T-cell (primary cell): ENCODE measurements around the gene DELE1. TPM values are rescaled to one million over a fixed set of nuclear protein-coding genes. Genes with fewer than 3 reads are reported as not detected.

Experiments used
- ATAC-seq, 4 experiments: fragments of 200-7000 bp in 3 of 4; fragments of 150-1000 bp in 1 of 4; cut with Tn5 transposase; replicated peaks in 1 of 4; 1 replicate in 3 of 4; 2 replicates in 1 of 4; pipeline ENCODE4 v1.10.0; 2021; ENCODE audit warnings: moderate library complexity in 3 of 4, mild to moderate bottlenecking in 2 of 4, moderate number of reproducible peaks in 1 of 4
- CTCF ChIA-PET, 2 donors: fragments of 300-600 bp; sonication (Branson Sonifier 250); formaldehyde crosslinking; loops; one replicate each; lab custom pipeline; 2022; ENCODE audit warnings: antibody characterized with exemption in 2 of 2; lab: Charles Lee
- POLR2A ChIA-PET, 2 donors: fragments of 300-600 bp; sonication (Branson Sonifier 250); formaldehyde crosslinking; loops; one replicate each; lab custom pipeline; 2022; ENCODE audit warnings: antibody characterized with exemption in 2 of 2; lab: Charles Lee
- DNase-seq, 35 experiments: peaks; one replicate each; pipeline versions ENCODE4 v3.0.0 to v3.0.0-alpha.2; 2013 to 2023
- H3K27ac ChIP-seq: one replicate; pipeline ENCODE4 v1.5.1; 2013; ENCODE audit warnings: low read length
- H3K27me3 ChIP-seq, 2 experiments: replicated peaks in 1 of 2; 1 replicate in 1 of 2; 2 replicates in 1 of 2; pipeline versions ENCODE4 v1.6.1 to v1.7.0; 2013; ENCODE audit warnings: low read length in 1 of 2, mixed read lengths in 1 of 2; ENCODE audit not compliant: control insufficient read depth in 2 of 2, insufficient read depth in 2 of 2; ENCODE audit errors: extremely low read depth in 1 of 2
- H3K36me3 ChIP-seq, 2 donors: 1 replicate in 1 of 2; 2 replicates in 1 of 2; pipeline versions ENCODE4 v1.6.1 to v1.7.0; 2013; ENCODE audit warnings: low read length in 1 of 2; ENCODE audit not compliant: control insufficient read depth in 2 of 2, insufficient read depth in 1 of 2; ENCODE audit errors: extremely low read depth in 1 of 2
- H3K4me1 ChIP-seq, 2 experiments: 1 replicate in 1 of 2; 2 replicates in 1 of 2; pipeline versions ENCODE4 v1.6.1 to v1.7.0; 2013; ENCODE audit warnings: low read length in 2 of 2, mixed read lengths in 1 of 2; ENCODE audit not compliant: insufficient read depth in 2 of 2, control insufficient read depth in 1 of 2; ENCODE audit errors: extremely low read depth in 1 of 2
- H3K4me3 ChIP-seq, 2 donors: 1 replicate in 1 of 2; 2 replicates in 1 of 2; pipeline versions ENCODE4 v1.5.1 to v1.7.0; 2013; ENCODE audit warnings: mild to moderate bottlenecking in 2 of 2, low read length in 1 of 2, moderate library complexity in 1 of 2; ENCODE audit not compliant: control insufficient read depth in 1 of 2; ENCODE audit errors: extremely low read depth in 1 of 2
- H3K9me3 ChIP-seq: 2 replicates; pipeline ENCODE4 v1.7.0; 2013
- H3K27ac Mint-ChIP-seq, 2 donors: one replicate each; pipeline ENCODE4 v1.8.0; 2020 to 2021; ENCODE audit warnings: mild to moderate bottlenecking in 2 of 2, mixed read lengths in 2 of 2
- H3K27me3 Mint-ChIP-seq, 2 donors: one replicate each; pipeline ENCODE4 v1.8.0; 2021 to 2022; ENCODE audit warnings: mixed read lengths in 2 of 2
- H3K36me3 Mint-ChIP-seq: one replicate; pipeline ENCODE4 v1.8.0; 2021; ENCODE audit warnings: mixed read lengths
- H3K4me1 Mint-ChIP-seq, 3 donors: one replicate each; pipeline ENCODE4 v1.8.0; 2020 to 2022; ENCODE audit warnings: mixed read lengths in 3 of 3, mild to moderate bottlenecking in 1 of 3
- H3K4me3 Mint-ChIP-seq, 3 donors: one replicate each; pipeline ENCODE4 v1.8.0; 2020 to 2022; ENCODE audit warnings: mild to moderate bottlenecking in 3 of 3, mixed read lengths in 3 of 3, moderate library complexity in 3 of 3
- H3K9me3 Mint-ChIP-seq, 3 donors: one replicate each; pipeline ENCODE4 v1.8.0; 2020 to 2022; ENCODE audit warnings: mixed read lengths in 3 of 3
- WGBS: methylation state at CpG from one replicate; pipeline ENCODE4 v1.1.5; 2013; ENCODE audit warnings: missing lambda C conversion rate; ENCODE audit not compliant: insufficient coverage; 5-methylcytosine and 5-hydroxymethylcytosine counted together
- total RNA-seq, 35 experiments: library from RNA in 6 of 35; stranded (reverse) in 6 of 35; fragments of 120-200 nt in 1 of 35; gene quantifications; one replicate each; pipeline versions ENCODE4 v1.2.1 to v1.2.4 and lab custom pipeline; 2013 to 2026

DELE1 gene
- total RNA-seq, 5 donors from 2014 or later (not counting 1 experiment from before 2014, with no cell fraction given): 80.3 to 130 (median 85.2) TPM

DNA sequence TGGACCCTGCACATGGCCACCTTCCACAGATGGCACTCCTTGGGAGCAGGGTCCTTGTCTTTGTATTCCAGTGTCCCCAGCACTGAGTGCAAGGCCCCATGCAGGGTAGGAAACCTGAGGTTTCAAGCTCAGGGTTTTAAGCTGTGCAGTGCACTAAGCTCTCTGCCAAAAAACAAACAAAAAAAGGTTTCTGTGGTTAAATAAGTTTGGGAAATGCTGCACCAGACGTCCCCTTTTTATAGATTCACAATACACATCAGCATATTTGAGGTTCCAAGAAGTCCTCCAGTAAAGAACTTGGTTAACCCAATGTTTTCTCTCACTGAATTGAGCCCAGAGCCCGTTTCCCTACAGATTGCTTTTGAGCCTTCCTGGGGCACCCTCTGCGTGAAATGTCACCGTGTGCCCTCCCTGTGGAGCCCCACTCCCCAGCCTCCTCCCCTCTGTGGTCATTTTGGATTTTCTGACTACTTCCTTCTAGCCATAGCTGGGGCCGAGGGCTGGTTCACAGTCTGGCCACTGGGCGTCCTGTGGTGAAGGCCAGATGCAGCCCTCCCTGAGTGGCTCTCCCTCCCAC, 17.1 kb downstream of the DELE1 start:
- WGBS: no CpG with 5 or more reads among the region's 6 CpGs
- CTCF ChIA-PET: interaction anchor here in 1 of 2 donors (0.6 to 2.0 kb wide), 3 partner anchors 18 to 25 kb away, joined by 3 to 9 read pairs (median 3); no protein-coding TSS in a partner anchor
- H3K36me3 ChIP-seq: peaks cover 23 to 36% of the 10 kb centered on the region in 2 donors
- H3K27ac ChIP-seq: no peak overlapping the region
- peaks cover 23% of the 10 kb centered on the region for H3K36me3 Mint-ChIP-seq
- H3K9me3 Mint-ChIP-seq: no peaks in the 10 kb centered on the region
- H3K27ac Mint-ChIP-seq: peak overlapping the region; percentile 48 to 77
- no peak for DNase-seq
- H3K4me3 ChIP-seq: no peak overlapping the region
- POLR2A ChIA-PET: interaction anchor here (0.7 to 1.5 kb wide), 4 partner anchors 10 to 26 kb away, joined by 3 to 4 read pairs (median 3); no protein-coding TSS in a partner anchor
- no peaks in the 10 kb centered on the region for H3K9me3 ChIP-seq
- peak in 1 of 4 experiments; percentile 22 for ATAC-seq
- no peaks in the 10 kb centered on the region for H3K27me3 ChIP-seq
- H3K4me1 ChIP-seq: no peaks in the 10 kb centered on the region
- H3K4me3 Mint-ChIP-seq: no peak overlapping the region
- no peaks in the 10 kb centered on the region for H3K27me3 Mint-ChIP-seq
- peaks cover 0 to 9% (median 2%) of the 10 kb centered on the region in 3 donors for H3K4me1 Mint-ChIP-seq

DNA sequence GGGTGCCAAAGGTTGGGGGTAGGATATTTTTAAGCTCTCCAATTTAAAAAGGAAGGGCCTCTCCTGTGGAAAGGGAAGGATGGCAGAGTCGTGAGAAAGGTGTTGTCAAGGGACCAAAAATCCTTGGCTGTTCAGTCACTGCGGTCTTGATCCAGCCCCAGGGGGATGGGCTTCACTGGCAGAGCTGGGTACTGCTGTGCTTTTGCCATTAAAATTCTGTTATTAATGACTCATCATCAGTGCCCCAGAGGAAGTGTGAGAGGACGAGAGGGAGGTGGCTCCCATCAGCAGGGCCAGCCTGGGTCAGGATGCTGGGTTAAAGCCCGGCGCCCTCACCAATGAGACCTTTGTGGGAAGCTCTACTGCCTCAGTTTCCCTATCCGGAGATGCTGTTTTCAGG, 17.6 kb downstream of the DELE1 start:
- ChIA-PET CTCF (interaction anchor here in 1 of 2 donors (0.6 to 2.0 kb wide), 2 partner anchors 18 to 19 kb away, joined by 3 to 9 read pairs; no protein-coding TSS in a partner anchor), POLR2A (interaction anchor here (1.2 to 1.5 kb wide), 2 partner anchors 10 to 18 kb away, joined by 3 to 4 read pairs; no protein-coding TSS in a partner anchor)
- H3K27ac Mint-ChIP-seq: peak overlapping the region; percentile 48 to 65
- H3K9me3 Mint-ChIP-seq: no peaks in the 10 kb centered on the region
- DNase-seq (no peak), ATAC-seq (no peak)
- H3K4me1 Mint-ChIP-seq: peaks cover 0 to 9% (median 2%) of the 10 kb centered on the region in 3 donors
- H3K9me3 ChIP-seq: no peaks in the 10 kb centered on the region
- WGBS: 81% methylated on average over 5 of the region's 6 CpGs
- H3K27ac ChIP-seq: no peak overlapping the region
- H3K4me3 ChIP-seq: no peak overlapping the region
- peaks cover 18 to 31% of the 10 kb centered on the region in 2 donors for H3K36me3 ChIP-seq
- H3K4me1 ChIP-seq: no peaks in the 10 kb centered on the region
- H3K4me3 Mint-ChIP-seq: no peak overlapping the region
- H3K27me3 Mint-ChIP-seq: no peaks in the 10 kb centered on the region
- H3K27me3 ChIP-seq: no peaks in the 10 kb centered on the region
- peaks cover 20% of the 10 kb centered on the region for H3K36me3 Mint-ChIP-seq

DNA sequence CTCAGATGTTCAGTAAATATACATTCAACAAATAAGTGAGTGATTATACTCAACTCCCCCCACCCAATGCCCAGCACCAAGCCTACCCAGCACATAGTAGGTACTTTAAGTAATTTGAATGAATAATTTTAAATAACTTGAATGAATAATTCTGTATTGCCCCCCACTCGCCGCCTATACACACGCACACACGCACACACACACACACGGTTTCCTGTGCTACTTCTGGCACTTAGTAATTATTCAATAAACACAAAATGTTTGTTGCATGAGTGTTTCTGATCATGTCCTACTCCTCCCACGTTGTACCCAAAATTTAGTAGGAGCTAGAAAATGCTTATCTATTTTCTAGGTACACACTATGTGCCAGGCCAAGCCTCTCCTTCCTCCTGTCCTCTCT, 18.1 kb downstream of the DELE1 start:
- no peaks in the 10 kb centered on the region for H3K9me3 ChIP-seq
- no peaks in the 10 kb centered on the region for H3K27me3 ChIP-seq
- peaks cover 17 to 26% of the 10 kb centered on the region in 2 donors for H3K36me3 ChIP-seq
- no peaks in the 10 kb centered on the region for H3K4me1 ChIP-seq
- Mint-ChIP-seq H3K4me1 (peaks cover 0 to 9% (median 2%) of the 10 kb centered on the region in 3 donors), H3K27ac (peak overlapping the region in 1 of 2 donors; percentile 11), H3K4me3 (no peak overlapping the region), H3K27me3 (no peaks in the 10 kb centered on the region), H3K9me3 (no peaks in the 10 kb centered on the region), H3K36me3 (peaks cover 20% of the 10 kb centered on the region)
- DNase-seq (no peak), ATAC-seq (no peak)
- CTCF ChIA-PET: interaction anchor here (0.7 to 2.0 kb wide), 3 partner anchors 19 to 241 kb away, joined by 3 to 9 read pairs (median 3); no protein-coding TSS in a partner anchor
- H3K27ac ChIP-seq: no peak overlapping the region
- POLR2A ChIA-PET: interaction anchor here in 1 of 2 donors (0.5 to 1.5 kb wide), 2 partner anchors 19 to 231 kb away, joined by 3 read pairs; no protein-coding TSS in a partner anchor
- H3K4me3 ChIP-seq: no peak overlapping the region
- WGBS: no CpG with 5 or more reads among the region's 6 CpGs

DNA sequence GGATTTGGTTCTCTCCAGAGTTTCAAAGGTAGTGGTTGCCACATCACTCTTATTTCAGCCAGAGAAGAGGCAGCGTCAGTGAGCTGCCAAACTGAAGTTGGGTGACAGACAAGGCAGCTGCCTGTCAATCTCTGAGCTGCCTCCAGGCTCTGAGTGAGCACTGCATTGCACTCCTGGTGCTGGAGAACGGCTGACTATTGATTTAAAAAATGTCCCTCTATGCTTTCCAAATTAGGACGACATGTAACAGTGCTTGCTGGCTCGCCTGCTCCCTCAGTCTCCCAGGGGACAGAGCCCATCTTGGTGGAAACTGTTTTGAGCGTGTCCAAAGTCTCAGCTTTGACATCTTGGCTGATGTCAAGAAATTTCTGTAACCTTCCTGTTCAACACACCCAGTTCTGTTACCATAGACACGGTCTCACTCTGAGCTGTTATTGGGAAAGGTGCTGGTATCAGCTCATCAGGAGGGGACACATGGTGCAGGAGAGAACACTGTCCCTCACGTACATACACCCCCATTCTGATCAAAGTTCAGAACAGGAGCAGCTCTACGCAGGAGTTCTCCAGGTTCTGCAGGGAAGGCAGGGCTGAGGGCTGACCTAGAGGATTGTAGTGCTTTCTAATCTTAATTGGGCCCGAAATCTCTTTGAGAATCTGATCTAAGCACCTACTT, 18.6 kb downstream of the DELE1 start:
- Histone ChIP-seq H3K9me3 (no peaks in the 10 kb centered on the region), H3K4me1 (no peaks in the 10 kb centered on the region), H3K27ac (no peak overlapping the region), H3K27me3 (no peaks in the 10 kb centered on the region), H3K36me3 (peaks cover 17 to 21% of the 10 kb centered on the region in 2 donors), H3K4me3 (no peak overlapping the region)
- DNase-seq (no peak), ATAC-seq (no peak)
- Mint-ChIP-seq H3K36me3 (peaks cover 20% of the 10 kb centered on the region), H3K27ac (peak overlapping the region in 1 of 2 donors; percentile 11), H3K4me1 (peaks cover 0 to 9% (median 2%) of the 10 kb centered on the region in 3 donors), H3K4me3 (no peak overlapping the region), H3K9me3 (no peaks in the 10 kb centered on the region), H3K27me3 (no peaks in the 10 kb centered on the region)
- POLR2A ChIA-PET: interaction anchor here in 1 of 2 donors (0.5 to 1.5 kb wide), 3 partner anchors 12 to 232 kb away, joined by 3 read pairs; no protein-coding TSS in a partner anchor
- CTCF ChIA-PET: interaction anchor here (0.7 kb wide), 2 partner anchors 18 to 241 kb away, joined by 3 read pairs; no protein-coding TSS in a partner anchor
- WGBS: 89% methylated on average over 5 of the region's 9 CpGs

DNA sequence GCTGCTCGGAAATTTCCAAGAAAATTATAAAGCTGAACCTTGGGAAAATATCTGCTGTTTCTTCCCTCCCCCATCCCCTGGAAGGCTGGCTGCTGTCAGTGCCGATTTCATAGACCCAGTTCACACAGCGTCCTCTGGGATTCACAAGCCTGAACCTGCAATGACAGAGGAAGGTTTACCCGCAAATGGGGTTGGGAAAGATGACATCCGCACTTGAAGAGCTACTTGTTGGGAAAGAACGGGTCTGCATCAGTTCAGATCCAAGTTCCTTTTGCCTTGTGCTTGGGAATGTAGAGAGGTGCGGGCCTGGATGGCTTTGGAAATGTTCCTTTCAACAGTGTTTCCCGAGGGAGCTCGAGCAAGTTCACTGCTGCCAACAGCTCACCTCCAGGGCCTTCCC, 20.4 kb downstream of the DELE1 start:
- H3K4me3 ChIP-seq: no peak overlapping the region
- peaks cover 9 to 10% of the 10 kb centered on the region in 2 donors for H3K36me3 ChIP-seq
- Mint-ChIP-seq H3K9me3 (no peaks in the 10 kb centered on the region), H3K36me3 (peaks cover 13% of the 10 kb centered on the region), H3K4me3 (no peak overlapping the region), H3K27me3 (no peaks in the 10 kb centered on the region), H3K27ac (no peak overlapping the region), H3K4me1 (peaks cover 0 to 9% (median 2%) of the 10 kb centered on the region in 3 donors)
- no peak overlapping the region for H3K27ac ChIP-seq
- H3K4me1 ChIP-seq: no peaks in the 10 kb centered on the region
- WGBS: 94% methylated on average over 4 of the region's 9 CpGs
- no peaks in the 10 kb centered on the region for H3K27me3 ChIP-seq
- ChIA-PET CTCF (interaction anchor here (0.5 to 1.3 kb wide), 5 partner anchors 12 to 1210 kb away, joined by 3 to 5 read pairs (median 3); no protein-coding TSS in a partner anchor), POLR2A (no interaction called here)
- ATAC-seq (no peak), DNase-seq (no peak)
- H3K9me3 ChIP-seq: no peaks in the 10 kb centered on the region

DNA sequence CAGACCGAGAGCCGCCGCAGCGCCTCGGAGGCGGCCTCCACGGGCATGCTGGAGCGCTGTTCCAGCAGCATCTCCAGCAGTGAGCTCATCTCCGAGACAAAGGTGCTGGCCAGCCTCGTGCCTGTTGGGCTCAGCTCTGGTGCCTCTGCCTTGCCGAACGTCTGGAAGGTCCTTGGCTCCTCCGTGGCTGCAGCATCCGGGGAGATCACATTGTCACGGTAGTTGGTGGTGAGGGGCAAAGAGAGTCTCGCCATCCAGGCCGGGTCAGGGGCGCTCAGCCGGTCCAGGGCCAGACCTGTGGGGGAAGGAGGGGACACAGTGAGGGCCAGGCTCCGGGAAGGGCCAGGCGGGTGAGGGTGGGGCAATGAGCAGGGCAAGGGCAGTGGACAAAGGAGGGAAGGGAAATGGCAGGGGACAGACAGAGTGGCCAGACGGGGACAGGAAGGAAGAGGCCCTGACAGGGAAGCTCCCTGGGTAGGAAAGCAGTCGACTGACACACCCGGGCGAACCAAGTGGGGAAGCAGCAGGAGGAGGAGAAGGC, 21.9 kb downstream of the DELE1 start:
- POLR2A ChIA-PET: no interaction called here
- no peaks in the 10 kb centered on the region for H3K9me3 ChIP-seq

More for the DNA sequence above, 21.9 kb downstream of the DELE1 start:
- no peaks in the 10 kb centered on the region for H3K27me3 Mint-ChIP-seq
- H3K4me1 Mint-ChIP-seq: peaks cover 0 to 9% (median 2%) of the 10 kb centered on the region in 3 donors
- H3K36me3 ChIP-seq: peaks cover 4 to 5% of the 10 kb centered on the region in 2 donors
- H3K27ac Mint-ChIP-seq: no peak overlapping the region
- no peak overlapping the region for H3K27ac ChIP-seq
- 92% methylated on average over 19 of the region's 25 CpGs for WGBS
- no peak overlapping the region for H3K4me3 Mint-ChIP-seq
- H3K36me3 Mint-ChIP-seq: peaks cover 8% of the 10 kb centered on the region
- H3K4me3 ChIP-seq: no peak overlapping the region
- DNase-seq (no peak), ATAC-seq (no peak)
- H3K27me3 ChIP-seq: no peaks in the 10 kb centered on the region
- H3K9me3 Mint-ChIP-seq: no peaks in the 10 kb centered on the region
- CTCF ChIA-PET: interaction anchor here (1.0 kb wide), 2 partner anchors 15 kb away, joined by 3 read pairs; no protein-coding TSS in a partner anchor
- H3K4me1 ChIP-seq: no peaks in the 10 kb centered on the region
